ENCODE measurements around the gene TCTA.
"Not testable (repeated sequence)": the region's sequence is repeated elsewhere in the genome, so short reads cannot be mapped to it uniquely, and the experiment has no call there.

DNA sequence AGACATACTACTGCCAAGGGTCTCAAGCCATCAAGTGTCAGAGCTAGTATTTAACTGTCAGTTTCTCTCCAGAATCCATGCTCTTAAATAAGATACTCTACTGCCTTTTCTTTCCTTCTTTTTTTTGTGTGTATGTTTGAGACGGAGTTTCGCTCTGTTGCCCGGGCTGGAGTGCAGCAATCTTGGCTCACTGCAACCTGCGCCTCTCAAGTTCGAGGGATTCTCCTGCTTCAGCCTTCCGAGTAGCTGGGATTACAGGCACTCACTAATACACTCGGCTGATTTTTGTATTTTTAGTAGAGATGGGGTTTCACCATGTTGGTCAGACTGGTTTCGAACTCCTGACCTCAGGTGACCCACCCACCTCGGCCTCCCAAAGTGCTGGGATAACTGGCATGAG lies 6.7 kb upstream of the TCTA start:
- TF ChIP-seq, protein P1, sequence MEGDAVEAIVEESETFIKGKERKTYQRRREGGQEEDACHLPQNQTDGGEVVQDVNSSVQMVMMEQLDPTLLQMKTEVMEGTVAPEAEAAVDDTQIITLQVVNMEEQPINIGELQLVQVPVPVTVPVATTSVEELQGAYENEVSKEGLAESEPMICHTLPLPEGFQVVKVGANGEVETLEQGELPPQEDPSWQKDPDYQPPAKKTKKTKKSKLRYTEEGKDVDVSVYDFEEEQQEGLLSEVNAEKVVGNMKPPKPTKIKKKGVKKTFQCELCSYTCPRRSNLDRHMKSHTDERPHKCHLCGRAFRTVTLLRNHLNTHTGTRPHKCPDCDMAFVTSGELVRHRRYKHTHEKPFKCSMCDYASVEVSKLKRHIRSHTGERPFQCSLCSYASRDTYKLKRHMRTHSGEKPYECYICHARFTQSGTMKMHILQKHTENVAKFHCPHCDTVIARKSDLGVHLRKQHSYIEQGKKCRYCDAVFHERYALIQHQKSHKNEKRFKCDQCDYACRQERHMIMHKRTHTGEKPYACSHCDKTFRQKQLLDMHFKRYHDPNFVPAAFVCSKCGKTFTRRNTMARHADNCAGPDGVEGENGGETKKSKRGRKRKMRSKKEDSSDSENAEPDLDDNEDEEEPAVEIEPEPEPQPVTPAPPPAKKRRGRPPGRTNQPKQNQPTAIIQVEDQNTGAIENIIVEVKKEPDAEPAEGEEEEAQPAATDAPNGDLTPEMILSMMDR (IDR thresholded peaks at IDR 0.05; ENCODE audit: low read depth, low read length, poor library complexity, severe bottlenecking): not testable (repeated sequence)
- not testable (repeated sequence) for TF ChIP-seq EZH2phosphoT487 (IDR thresholded peaks at IDR 0.05; ENCODE audit: borderline replicate concordance, low read length)
